ENCODE measurements around the gene TBC1D22A. TPM values are rescaled to one million over a fixed set of nuclear protein-coding genes. Genes with fewer than 3 reads are reported as not detected.

The TBC1D22A gene
- total RNA-seq, 4 donors from 2014 or later: 16.2 to 22.2 (median 17.8) TPM

- Histone ChIP-seq H3K4me1 (no peaks in the 10 kb centered on the region), H3K9me3 (no peaks in the 10 kb centered on the region), H3K27ac (no peak overlapping the region), H3K36me3 (peaks cover 0 to 27% of the 10 kb centered on the region in 2 donors), H3K4me3 (no peak overlapping the region), H3K27me3 (no peaks in the 10 kb centered on the region)
- no peak for ATAC-seq
- 96 to 99% methylated on average over 7 to 8 of the region's 8 CpGs for WGBS, 2 donors (ENCODE audit: low coverage in 1 of 2)
- TF ChIP-seq POLR2A (IDR thresholded peaks at IDR 0.05): no peak
- TF ChIP-seq EP300 (IDR thresholded peaks at IDR 0.05): no peak
- no peak for TF ChIP-seq POLR2AphosphoS5 (IDR thresholded peaks at IDR 0.05)
- no peak for TF ChIP-seq CTCF (IDR thresholded peaks at IDR 0.05)
Measured at GRCh38 chr22:47005506-47006408, 243.3 kb downstream of the TBC1D22A start.

- WGBS, 2 donors (ENCODE audit: low coverage in 1 of 2): 92 to 100% methylated on average over 3 to 8 of the region's 15 CpGs
- no peak overlapping the region for H3K27ac ChIP-seq
- ATAC-seq: no peak
- H3K27me3 ChIP-seq: no peaks in the 10 kb centered on the region
- peaks cover 0 to 27% of the 10 kb centered on the region in 2 donors for H3K36me3 ChIP-seq
- no peaks in the 10 kb centered on the region for H3K4me1 ChIP-seq
- TF ChIP-seq POLR2AphosphoS5 (IDR thresholded peaks at IDR 0.05): no peak
- TF ChIP-seq EP300 (IDR thresholded peaks at IDR 0.05): no peak
- no peak for TF ChIP-seq CTCF (IDR thresholded peaks at IDR 0.05)
- no peak for TF ChIP-seq POLR2A (IDR thresholded peaks at IDR 0.05)
- H3K9me3 ChIP-seq: no peaks in the 10 kb centered on the region
- no peak overlapping the region for H3K4me3 ChIP-seq
Measured at GRCh38 chr22:47006433-47006832, 244.0 kb downstream of the TBC1D22A start.

- Histone ChIP-seq H3K4me3 (no peak overlapping the region), H3K9me3 (no peaks in the 10 kb centered on the region), H3K36me3 (peaks cover 0 to 27% of the 10 kb centered on the region in 2 donors), H3K27me3 (no peaks in the 10 kb centered on the region), H3K4me1 (no peaks in the 10 kb centered on the region), H3K27ac (no peak overlapping the region)
- 100% methylated on average over 2 to 3 of the region's 5 CpGs for WGBS, 2 donors (ENCODE audit: low coverage in 1 of 2)
- no peak for ATAC-seq
- TF ChIP-seq CTCF (IDR thresholded peaks at IDR 0.05) (no peak), EP300 (IDR thresholded peaks at IDR 0.05) (no peak), POLR2A (IDR thresholded peaks at IDR 0.05) (no peak)
Measured at GRCh38 chr22:47006869-47007268, 244.4 kb downstream of the TBC1D22A start.

GRCh38 chr22:47007496-47007895 is 245.0 kb downstream of the TBC1D22A start:
- no peaks in the 10 kb centered on the region for H3K27me3 ChIP-seq
- H3K36me3 ChIP-seq: peaks cover 0 to 27% of the 10 kb centered on the region in 2 donors
- no peak for ATAC-seq
- no peak overlapping the region for H3K4me3 ChIP-seq
- TF ChIP-seq POLR2A (IDR thresholded peaks at IDR 0.05) (no peak), CTCF (IDR thresholded peaks at IDR 0.05) (no peak), EP300 (IDR thresholded peaks at IDR 0.05) (no peak), POLR2AphosphoS5 (IDR thresholded peaks at IDR 0.05) (no peak)
- no peaks in the 10 kb centered on the region for H3K4me1 ChIP-seq
- H3K27ac ChIP-seq: no peak overlapping the region
- no peaks in the 10 kb centered on the region for H3K9me3 ChIP-seq
- 100% methylated on average over 2 of the region's 2 CpGs; no CpG with 5 or more reads in 1 of the 2 donors for WGBS, 2 donors (ENCODE audit: low coverage in 1 of 2)

Measured in gastroesophageal sphincter (tissue), 4 donors.